ENCODE results near the gene DCUN1D1.

DCUN1D1 gene

DNA sequence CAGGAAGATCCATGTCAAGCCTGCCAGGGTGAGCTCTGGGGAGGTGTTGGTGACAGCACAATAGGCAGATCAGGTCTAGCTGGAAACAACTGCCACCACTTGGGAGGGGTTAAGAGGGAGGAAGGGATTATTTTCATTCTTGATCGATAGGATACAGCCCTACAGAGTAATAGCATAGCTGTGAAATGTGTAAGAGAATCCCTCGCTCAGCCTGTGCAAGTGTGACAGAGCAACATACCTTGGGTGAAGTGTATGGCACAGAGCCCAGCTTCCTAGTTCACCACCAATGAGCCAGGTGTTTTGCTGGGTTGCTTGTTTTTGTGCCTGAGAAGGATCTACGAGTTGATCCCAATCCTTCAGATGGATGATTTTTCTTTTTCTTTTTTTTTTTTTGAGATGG lies 9.2 kb upstream of the DCUN1D1 start:
- DNase-seq (ENCODE audit: low read depth) = no peak
- H3K4me3 ChIP-seq (ENCODE audit: low read depth, low read length) = no peak overlapping the region
- TF ChIP-seq CTCF (conservative IDR thresholded peaks at IDR 0.05; ENCODE audit: low read depth, low read length) = no peak

- H3K4me3 ChIP-seq (ENCODE audit: low read depth, low read length) = no peak overlapping the region
- no peak for DNase-seq (ENCODE audit: low read depth)
- no peak for TF ChIP-seq CTCF (conservative IDR thresholded peaks at IDR 0.05; ENCODE audit: low read depth, low read length)
These were observed 5.7 kb upstream of the DCUN1D1 start for GRCh38 chr3:182986021-182986420.

- no peak overlapping the region for H3K4me3 ChIP-seq (ENCODE audit: low read depth, low read length)
- TF ChIP-seq CTCF (conservative IDR thresholded peaks at IDR 0.05; ENCODE audit: low read depth, low read length) = no peak
- peak; percentile 65 for DNase-seq (ENCODE audit: low read depth)
These were observed 3.5 kb upstream of the DCUN1D1 start for GRCh38 chr3:182983876-182984275.

- H3K4me3 ChIP-seq (ENCODE audit: low read depth, low read length) = peak overlapping the region; percentile 75
- DNase-seq (ENCODE audit: low read depth) = no peak
- TF ChIP-seq CTCF (conservative IDR thresholded peaks at IDR 0.05; ENCODE audit: low read depth, low read length) = no peak
These were observed 671 bp upstream of the DCUN1D1 start for GRCh38 chr3:182981038-182981380.

- peak; percentile 15 for DNase-seq (ENCODE audit: low read depth)
- TF ChIP-seq CTCF (conservative IDR thresholded peaks at IDR 0.05; ENCODE audit: low read depth, low read length) = no peak
These were observed 605 bp downstream of the DCUN1D1 start for GRCh38 chr3:182979674-182980191.

DNA sequence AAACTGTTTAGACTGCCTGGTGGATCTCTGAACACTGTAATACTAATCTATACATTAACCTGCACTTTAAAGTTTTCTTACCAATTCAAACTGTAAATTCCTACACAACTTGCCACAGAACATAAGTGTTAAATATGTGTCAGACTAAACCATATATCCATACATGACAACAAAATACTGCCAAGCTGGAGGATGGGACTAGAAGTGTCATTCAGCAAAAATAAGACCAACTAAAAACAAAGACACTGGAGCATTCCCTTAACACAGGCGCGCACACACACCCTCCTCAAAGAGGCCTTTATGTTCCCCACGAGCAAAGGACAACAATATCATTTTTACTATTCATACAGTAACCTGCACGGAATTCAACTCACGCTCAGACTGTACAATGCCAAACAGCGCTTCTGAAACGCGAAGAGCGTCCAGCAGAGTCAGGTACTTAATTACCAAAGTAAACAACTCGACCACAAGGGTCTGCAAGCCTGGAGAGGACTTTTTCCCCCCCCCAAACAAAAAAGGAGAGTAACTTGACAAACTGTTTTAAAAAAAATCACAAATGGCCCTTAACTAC lies 1.1 kb downstream of the DCUN1D1 start:
- no peak for TF ChIP-seq CTCF (conservative IDR thresholded peaks at IDR 0.05; ENCODE audit: low read depth, low read length)
- no peak for DNase-seq (ENCODE audit: low read depth)
- H3K4me3 ChIP-seq (ENCODE audit: low read depth, low read length) = peak overlapping the region; percentile 75

More at GRCh38 chr3:182979674-182980191, 605 bp downstream of the DCUN1D1 start:
- peak overlapping the region; percentile 75 for H3K4me3 ChIP-seq (ENCODE audit: low read depth, low read length)

DNA sequence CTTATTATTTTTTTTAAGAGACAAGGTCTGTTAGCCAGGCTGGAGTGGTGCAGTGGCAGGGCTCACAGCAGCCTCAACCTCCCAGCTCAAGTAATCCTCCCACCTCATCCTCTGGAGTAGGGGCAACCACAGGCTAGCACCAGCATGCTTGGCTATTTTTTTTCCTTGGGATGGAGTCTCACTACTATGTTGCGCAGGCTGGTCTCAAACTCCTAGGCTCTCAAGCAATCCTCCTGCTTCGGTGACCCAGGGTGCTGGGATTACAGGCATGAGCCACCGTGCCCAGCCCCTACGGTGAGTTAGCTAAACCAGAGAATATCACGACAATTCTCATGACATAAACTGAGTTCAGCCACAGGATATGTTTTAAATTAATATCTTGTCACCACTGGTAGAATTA lies 2.0 kb downstream of the DCUN1D1 start:
- DNase-seq (ENCODE audit: low read depth) = no peak
- H3K4me3 ChIP-seq (ENCODE audit: low read depth, low read length) = no peak overlapping the region
- TF ChIP-seq CTCF (conservative IDR thresholded peaks at IDR 0.05; ENCODE audit: low read depth, low read length) = no peak
